CD4-positive, alpha-beta T cell (primary cell): Measurements from ENCODE around the gene JAK2. TPM values are rescaled to one million over a fixed set of nuclear protein-coding genes. Genes with fewer than 3 reads are reported as not detected.

Experiments used
- ATAC-seq: fragments of 200-7000 bp; cut with Tn5 transposase; one replicate; pipeline ENCODE4 v1.10.0; 2022; ENCODE audit warnings: mild to moderate bottlenecking; ENCODE audit not compliant: poor library complexity
- CTCF ChIA-PET: fragments of 350-600 bp; sonication (Branson Sonifier 250); formaldehyde crosslinking; loops from one replicate; lab custom pipeline; 2021; ENCODE audit warnings: antibody characterized with exemption, inconsistent platforms; lab: Charles Lee
- POLR2A ChIA-PET: fragments of 350-600 bp; sonication (Branson Sonifier 250); formaldehyde crosslinking; loops from one replicate; lab custom pipeline; 2021; ENCODE audit warnings: antibody characterized with exemption, inconsistent platforms; lab: Charles Lee
- DNase-seq, 14 experiments: peaks; one replicate each; pipeline ENCODE4 v3.0.0-alpha.2; 2013 to 2020; ENCODE audit warnings: mixed read lengths in 2 of 14
- H3K27ac ChIP-seq, 2 donors: one replicate each; pipeline versions ENCODE4 v1.5.1 to v1.7.0; 2013; ENCODE audit warnings: low read length in 2 of 2, low read depth in 1 of 2, mild to moderate bottlenecking in 1 of 2
- H3K27me3 ChIP-seq, 2 experiments: 1 replicate in 1 of 2; 2 replicates in 1 of 2; pipeline versions ENCODE4 v1.6.1 to v1.7.0; 2013; ENCODE audit warnings: low read length in 2 of 2, control low read depth in 1 of 2, mild to moderate bottlenecking in 1 of 2, moderate library complexity in 1 of 2; ENCODE audit not compliant: insufficient read depth in 2 of 2, control insufficient read depth in 1 of 2
- H3K36me3 ChIP-seq: one replicate; pipeline ENCODE4 v1.6.1; 2013; ENCODE audit warnings: low read length, control low read depth; ENCODE audit not compliant: insufficient read depth
- H3K4me1 ChIP-seq: one replicate; pipeline ENCODE4 v1.6.1; 2013; ENCODE audit warnings: low read length, control low read depth; ENCODE audit not compliant: insufficient read depth
- H3K4me3 ChIP-seq: one replicate; pipeline ENCODE4 v1.5.1; 2013; ENCODE audit warnings: mild to moderate bottlenecking, low read length, moderate library complexity
- H3K9me3 ChIP-seq, 2 experiments: 1 replicate in 1 of 2; 2 replicates in 1 of 2; pipeline versions ENCODE4 v1.6.1 to v1.7.0; 2013; ENCODE audit warnings: low read length in 2 of 2, mild to moderate bottlenecking in 2 of 2, control low read depth in 1 of 2, moderate library complexity in 1 of 2; ENCODE audit not compliant: control insufficient read depth in 1 of 2, insufficient read depth in 1 of 2
- H3K27ac Mint-ChIP-seq: one replicate; pipeline ENCODE4 v1.8.0; 2020; ENCODE audit warnings: mixed read lengths
- H3K27me3 Mint-ChIP-seq: one replicate; pipeline ENCODE4 v1.8.0; 2021; ENCODE audit warnings: mixed read lengths
- H3K36me3 Mint-ChIP-seq: one replicate; pipeline ENCODE4 v1.8.0; 2021; ENCODE audit warnings: low read depth, mixed read lengths
- H3K4me1 Mint-ChIP-seq: one replicate; pipeline ENCODE4 v1.8.0; 2021; ENCODE audit warnings: low read depth, mixed read lengths
- H3K4me3 Mint-ChIP-seq: one replicate; pipeline ENCODE4 v1.8.0; 2020; ENCODE audit warnings: mild to moderate bottlenecking, mixed read lengths
- H3K9me3 Mint-ChIP-seq: one replicate; pipeline ENCODE4 v1.8.0; 2020; ENCODE audit warnings: mixed read lengths
- CTCF ChIP-seq: fragments of 200-600 bp; IDR thresholded peaks from one replicate; pipeline ENCODE4 v1.8.0; 2022; ENCODE audit warnings: antibody characterized with exemption, mild to moderate bottlenecking
- intact Hi-C, 2 experiments: fragments of 100-400 bp; cut with DNase I in 1 of 2; cut with micrococcal nuclease in 1 of 2; formaldehyde crosslinking; loops; one replicate each; pipeline versions ENCODE4 v1.15.1 to v1.9.0; 2023 to 2025; cut with DNase I, micrococcal nuclease
- total RNA-seq, 174 experiments: library from RNA in 2 of 174; stranded (reverse) in 2 of 174; gene quantifications; one replicate each; pipeline ENCODE4 v1.2.3 and lab custom pipeline; 2021 to 2026

JAK2 gene
- total RNA-seq, 2 experiments from 2014 or later = 7.2 to 7.5 TPM

- Histone ChIP-seq H3K36me3 (no peaks in the 10 kb centered on the region), H3K9me3 (no peaks in the 10 kb centered on the region), H3K27ac (peak overlapping the region in 1 of 2 donors; percentile 85), H3K4me3 (peak overlapping the region; percentile 87), H3K4me1 (peaks cover 33% of the 10 kb centered on the region), H3K27me3 (no peaks in the 10 kb centered on the region)
- H3K4me1 Mint-ChIP-seq = peaks cover 27% of the 10 kb centered on the region
- ATAC-seq = no peak
- H3K9me3 Mint-ChIP-seq = no peaks in the 10 kb centered on the region
- ChIA-PET CTCF (interaction anchor here (1.6 kb wide), 1 partner anchor 617 kb away, joined by 3 read pairs; no protein-coding TSS in a partner anchor), POLR2A (interaction anchor here (1.1 kb wide), 1 partner anchor 13 kb away, joined by 3 read pairs; no protein-coding TSS in a partner anchor)
- H3K27ac Mint-ChIP-seq = peak overlapping the region; percentile 79
- H3K27me3 Mint-ChIP-seq = peaks cover 6% of the 10 kb centered on the region
- H3K36me3 Mint-ChIP-seq = peaks cover 6% of the 10 kb centered on the region
- H3K4me3 Mint-ChIP-seq = peak overlapping the region; percentile 94
- DNase-seq = peak in 2 of 14 experiments; percentile 9 to 13
- no peak for TF ChIP-seq CTCF
- intact Hi-C loops = loop anchor here (5.0 to 10.0 kb wide), 5 partner anchors 306 to 1469 kb away; partner anchors contain the start of gene CDC37L1 (in 1 of the 2)
Observed at GRCh38 chr9:4983601-4984165, 1.4 kb upstream of the JAK2 start.

- H3K4me1 Mint-ChIP-seq = peaks cover 27% of the 10 kb centered on the region
- POLR2A ChIA-PET = interaction anchor here (1.0 to 3.3 kb wide), 7 partner anchors 9 to 1458 kb away, joined by 3 to 33 read pairs (median 7); partner anchors contain the start of genes AK3, CD274, RCL1 and RFX3
- no peak for TF ChIP-seq CTCF
- H3K4me1 ChIP-seq = peaks cover 33% of the 10 kb centered on the region
- H3K27me3 ChIP-seq = no peaks in the 10 kb centered on the region
- H3K36me3 Mint-ChIP-seq = peaks cover 6% of the 10 kb centered on the region
- H3K4me3 ChIP-seq = peak overlapping the region; percentile 87
- peaks cover 5% of the 10 kb centered on the region for H3K27me3 Mint-ChIP-seq
- DNase-seq (no peak), ATAC-seq (no peak)
- H3K27ac Mint-ChIP-seq = peak overlapping the region; percentile 79
- no peaks in the 10 kb centered on the region for H3K9me3 ChIP-seq
- peak overlapping the region; percentile 94 for H3K4me3 Mint-ChIP-seq
- H3K36me3 ChIP-seq = no peaks in the 10 kb centered on the region
- H3K9me3 Mint-ChIP-seq = no peaks in the 10 kb centered on the region
- intact Hi-C loops = loop anchor here (5.0 to 10.0 kb wide), 5 partner anchors 307 to 1469 kb away; partner anchors contain the start of gene CDC37L1 (in 1 of the 2)
- peak overlapping the region; percentile 65 to 85 for H3K27ac ChIP-seq
- CTCF ChIA-PET = no interaction called here
Observed at GRCh38 chr9:4984171-4984620, 876 bp upstream of the JAK2 start.

GRCh38 chr9:4985386-4986266 is 554 bp downstream of the JAK2 start:
- Mint-ChIP-seq H3K27me3 (no peaks in the 10 kb centered on the region), H3K4me3 (peak overlapping the region; percentile 93), H3K27ac (peak overlapping the region; percentile 79), H3K36me3 (peaks cover 6% of the 10 kb centered on the region), H3K4me1 (peaks cover 27% of the 10 kb centered on the region), H3K9me3 (no peaks in the 10 kb centered on the region)
- CTCF ChIA-PET = interaction anchor here (1.2 kb wide), 1 partner anchor 381 kb away, joined by 3 read pairs; no protein-coding TSS in a partner anchor
- no peaks in the 10 kb centered on the region for H3K27me3 ChIP-seq
- POLR2A ChIA-PET = interaction anchor here (0.6 to 3.3 kb wide), 15 partner anchors 8 to 1459 kb away, joined by 3 to 33 read pairs (median 4); partner anchors contain the start of genes AK3, CD274, CDC37L1 and RCL1
- H3K4me3 ChIP-seq = peak overlapping the region; percentile 87
- intact Hi-C loops = loop anchor here (2.0 to 10.0 kb wide), 9 partner anchors 195 to 1471 kb away; partner anchors contain the start of genes AK3 (in 1 of the 2) and PLGRKT (in 1 of the 2)
- TF ChIP-seq CTCF = no peak
- DNase-seq (peak in 9 of 14 experiments; percentile 4 to 51 (median 27)), ATAC-seq (peak; percentile 6)
- peak overlapping the region; percentile 43 to 65 for H3K27ac ChIP-seq
- H3K36me3 ChIP-seq = no peaks in the 10 kb centered on the region
- H3K9me3 ChIP-seq = no peaks in the 10 kb centered on the region
- peaks cover 33% of the 10 kb centered on the region for H3K4me1 ChIP-seq
